WERI-Rb-1 (cell line): ENCODE results near the gene ARL15.

Experiments used
- DNase-seq: peaks from one replicate; pipeline ENCODE4 v3.0.0-alpha.2; 2020
- H3K27ac ChIP-seq: fragments of 250-450 bp; sonication (Bioruptor Pico); 2 replicates; pipeline ENCODE4 v1.5.1; 2020; ENCODE audit warnings: mild to moderate bottlenecking, moderate library complexity
- H3K27me3 ChIP-seq: fragments of 250-450 bp; sonication (Bioruptor Pico); 2 replicates; pipeline ENCODE4 v1.5.1; 2021; ENCODE audit warnings: mild to moderate bottlenecking, low read depth, moderate library complexity; ENCODE audit not compliant: insufficient read depth, severe bottlenecking
- H3K36me3 ChIP-seq: fragments of 250-450 bp; sonication (Bioruptor Pico); 2 replicates; pipeline ENCODE4 v1.5.1; 2020; ENCODE audit warnings: mild to moderate bottlenecking, moderate library complexity
- H3K4me3 ChIP-seq: 2 replicates; pipeline ENCODE4 v1.5.1; 2011; ENCODE audit warnings: low read depth, mild to moderate bottlenecking, control low read depth, low read length
- H3K9me3 ChIP-seq: fragments of 250-450 bp; sonication (Bioruptor Pico); 2 replicates; pipeline ENCODE4 v1.5.1; 2021; ENCODE audit warnings: mild to moderate bottlenecking, moderate library complexity; ENCODE audit not compliant: severe bottlenecking
- TF ChIP-seq, protein P1 (sequence below): IDR thresholded peaks from 2 replicates; pipeline ENCODE4 v1.5.1; 2011; ENCODE audit warnings: low read depth, mild to moderate bottlenecking, control low read depth, inconsistent platforms, low read length

ARL15 gene

DNA sequence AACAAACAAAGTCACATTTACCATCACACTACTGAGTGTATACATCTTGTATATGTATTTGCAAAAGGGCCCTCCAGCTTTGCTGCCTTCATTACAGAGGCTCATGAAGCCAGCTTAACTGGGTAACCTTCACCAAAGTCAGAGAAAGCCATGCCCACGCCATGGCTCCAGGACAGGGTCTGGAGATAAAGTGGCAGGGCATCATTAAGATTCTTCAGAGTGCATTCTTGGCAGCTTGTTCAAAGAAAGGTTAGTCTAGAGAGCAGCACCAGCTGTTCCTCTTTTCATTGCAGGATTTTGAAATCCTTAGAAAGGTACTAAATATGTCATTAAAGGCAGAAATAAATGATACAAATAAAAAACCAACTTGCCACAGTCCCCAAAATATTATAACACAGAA, 416.7 kb downstream of the ARL15 start:
- TF ChIP-seq, protein P1, sequence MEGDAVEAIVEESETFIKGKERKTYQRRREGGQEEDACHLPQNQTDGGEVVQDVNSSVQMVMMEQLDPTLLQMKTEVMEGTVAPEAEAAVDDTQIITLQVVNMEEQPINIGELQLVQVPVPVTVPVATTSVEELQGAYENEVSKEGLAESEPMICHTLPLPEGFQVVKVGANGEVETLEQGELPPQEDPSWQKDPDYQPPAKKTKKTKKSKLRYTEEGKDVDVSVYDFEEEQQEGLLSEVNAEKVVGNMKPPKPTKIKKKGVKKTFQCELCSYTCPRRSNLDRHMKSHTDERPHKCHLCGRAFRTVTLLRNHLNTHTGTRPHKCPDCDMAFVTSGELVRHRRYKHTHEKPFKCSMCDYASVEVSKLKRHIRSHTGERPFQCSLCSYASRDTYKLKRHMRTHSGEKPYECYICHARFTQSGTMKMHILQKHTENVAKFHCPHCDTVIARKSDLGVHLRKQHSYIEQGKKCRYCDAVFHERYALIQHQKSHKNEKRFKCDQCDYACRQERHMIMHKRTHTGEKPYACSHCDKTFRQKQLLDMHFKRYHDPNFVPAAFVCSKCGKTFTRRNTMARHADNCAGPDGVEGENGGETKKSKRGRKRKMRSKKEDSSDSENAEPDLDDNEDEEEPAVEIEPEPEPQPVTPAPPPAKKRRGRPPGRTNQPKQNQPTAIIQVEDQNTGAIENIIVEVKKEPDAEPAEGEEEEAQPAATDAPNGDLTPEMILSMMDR: no peak
- H3K27me3 ChIP-seq: no peaks in the 10 kb centered on the region
- H3K4me3 ChIP-seq: no peak overlapping the region
- no peak overlapping the region for H3K27ac ChIP-seq
- no peak for DNase-seq
- no peaks in the 10 kb centered on the region for H3K9me3 ChIP-seq
- H3K36me3 ChIP-seq: no peaks in the 10 kb centered on the region

DNA sequence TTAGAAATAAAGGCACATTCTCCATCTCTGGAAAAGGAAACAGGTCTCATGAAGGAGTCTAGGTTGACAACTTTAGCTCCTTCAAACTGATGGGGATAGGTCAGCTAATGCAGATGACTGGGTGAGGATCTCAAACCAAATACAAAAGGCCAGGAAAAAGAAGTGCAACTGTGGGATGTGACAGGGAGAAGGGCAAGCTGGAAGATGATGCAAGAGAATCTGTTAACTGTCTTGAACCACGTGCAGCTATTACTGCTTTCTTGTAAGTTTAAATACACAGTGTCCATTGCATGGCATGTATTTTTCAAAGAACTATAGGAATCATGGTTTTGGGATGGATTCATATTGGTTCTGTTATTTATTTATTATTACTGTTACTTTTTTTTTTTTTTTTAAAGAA, 418.1 kb downstream of the ARL15 start:
- no peak overlapping the region for H3K4me3 ChIP-seq
- H3K36me3 ChIP-seq: no peaks in the 10 kb centered on the region
- no peaks in the 10 kb centered on the region for H3K9me3 ChIP-seq
- TF ChIP-seq, protein P1: no peak
- DNase-seq: no peak
- no peaks in the 10 kb centered on the region for H3K27me3 ChIP-seq
- no peak overlapping the region for H3K27ac ChIP-seq

DNA sequence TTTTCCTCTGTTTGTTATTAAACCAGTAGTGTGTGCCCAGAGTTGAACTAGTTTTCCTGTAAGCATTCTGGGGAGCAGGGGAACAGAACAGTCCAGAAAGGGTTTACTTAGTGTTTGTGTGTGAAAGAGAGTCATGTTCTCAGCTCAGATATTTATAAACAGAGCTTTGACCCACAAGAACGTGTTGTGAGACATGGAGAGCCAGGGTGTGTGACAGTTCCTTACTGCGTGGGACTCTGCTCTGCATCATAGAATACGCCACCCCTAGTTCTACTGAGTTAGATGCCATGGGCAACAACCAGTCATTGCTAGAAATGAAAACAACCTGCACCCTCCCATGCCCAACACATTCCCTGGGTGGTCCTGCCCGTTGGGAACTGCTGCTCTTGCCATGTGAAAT, 419.2 kb downstream of the ARL15 start:
- Histone ChIP-seq H3K36me3 (no peaks in the 10 kb centered on the region), H3K27me3 (no peaks in the 10 kb centered on the region), H3K4me3 (no peak overlapping the region), H3K9me3 (no peaks in the 10 kb centered on the region), H3K27ac (no peak overlapping the region)
- DNase-seq: no peak
- TF ChIP-seq, protein P1: no peak

GRCh38 chr5:53890490-53890889, 419.9 kb downstream of the ARL15 start:
- H3K4me3 ChIP-seq: no peak overlapping the region
- TF ChIP-seq, protein P1: no peak
- DNase-seq: no peak

DNA sequence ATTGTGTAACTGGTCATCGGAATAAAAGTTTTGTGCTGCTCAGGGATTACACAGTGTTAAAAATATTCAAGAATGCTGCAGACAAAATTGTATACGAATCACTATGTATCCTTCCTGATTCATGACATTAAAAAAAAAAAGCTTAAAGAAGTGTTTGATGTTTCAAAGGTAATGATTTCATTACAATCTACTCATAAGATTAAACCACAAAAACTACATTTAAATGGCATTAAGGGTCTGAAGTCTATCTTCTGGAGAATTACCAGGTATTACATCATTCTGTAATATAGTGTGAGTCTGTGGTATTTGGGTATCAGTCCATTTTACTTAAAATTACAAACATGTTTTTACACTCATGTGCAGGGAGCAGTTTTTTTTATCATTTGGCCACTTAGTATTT, 425.5 kb downstream of the ARL15 start:
- no peak overlapping the region for H3K4me3 ChIP-seq

More at GRCh38 chr5:53890490-53890889, 419.9 kb downstream of the ARL15 start:
- H3K27me3 ChIP-seq: no peaks in the 10 kb centered on the region
- no peaks in the 10 kb centered on the region for H3K36me3 ChIP-seq
- no peak overlapping the region for H3K27ac ChIP-seq
- H3K9me3 ChIP-seq: no peaks in the 10 kb centered on the region

GRCh38 chr5:53884417-53884816, 426.0 kb downstream of the ARL15 start:
- Histone ChIP-seq H3K27me3 (no peaks in the 10 kb centered on the region), H3K36me3 (no peaks in the 10 kb centered on the region), H3K27ac (no peak overlapping the region), H3K4me3 (no peak overlapping the region), H3K9me3 (no peaks in the 10 kb centered on the region)
- DNase-seq: no peak
- TF ChIP-seq, protein P1: no peak

More for the DNA sequence above, 425.5 kb downstream of the ARL15 start:
- H3K27me3 ChIP-seq: no peaks in the 10 kb centered on the region
- no peaks in the 10 kb centered on the region for H3K36me3 ChIP-seq
- H3K27ac ChIP-seq: no peak overlapping the region
- DNase-seq: no peak
- TF ChIP-seq, protein P1: no peak
- H3K9me3 ChIP-seq: no peaks in the 10 kb centered on the region
